AG04450 (cell line): ENCODE data around the gene PRKAR1B. TPM values are rescaled to one million over a fixed set of nuclear protein-coding genes. Genes with fewer than 3 reads are reported as not detected.

Experiments used
- CTCF ChIA-PET: fragments of 300-600, 350-600 bp; formaldehyde crosslinking; extraction: SDS; loops from one replicate; lab custom pipeline; 2022; ENCODE audit warnings: antibody characterized with exemption, inconsistent platforms; lab: Charles Lee
- POLR2A ChIA-PET: fragments of 350-600 bp; formaldehyde crosslinking; extraction: SDS; loops from one replicate; lab custom pipeline; 2021; ENCODE audit warnings: antibody characterized with exemption, inconsistent platforms; lab: Yijun Ruan, JAX
- DNase-seq: peaks from one replicate; pipeline ENCODE4 v3.0.0-alpha.2; 2011; ENCODE audit warnings: low read depth, low spot score
- H3K27ac ChIP-seq: one replicate; pipeline ENCODE4 v1.5.1; 2012; ENCODE audit warnings: low read depth, low read length, control low read depth
- H3K27me3 ChIP-seq: one replicate; pipeline ENCODE4 v1.6.0; 2012; ENCODE audit warnings: low read length; ENCODE audit not compliant: control insufficient read depth, insufficient read depth
- H3K4me3 ChIP-seq: 2 replicates; pipeline ENCODE4 v1.5.1; 2011; ENCODE audit warnings: mild to moderate bottlenecking, low read depth, low read length, control low read depth
- H3K9me3 ChIP-seq: 2 replicates; pipeline ENCODE4 v1.5.1; 2012; ENCODE audit warnings: low read length; ENCODE audit not compliant: control insufficient read depth, insufficient read depth
- polyA plus RNA-seq: library from polyadenylated mRNA; depleted of rRNA; stranded (reverse); fragments of >200 nt; gene quantifications from 2 replicates; pipeline ENCODE4 v1.2.3, GENCODE V29; 2011
- TF ChIP-seq, protein P1 (sequence below): IDR thresholded peaks from 2 replicates; pipeline ENCODE4 v1.5.1; 2011; ENCODE audit warnings: low read depth, low read length, control low read depth, inconsistent platforms

PRKAR1B gene
- polyA plus RNA-seq, 1 experiment: 16.1 TPM

DNA sequence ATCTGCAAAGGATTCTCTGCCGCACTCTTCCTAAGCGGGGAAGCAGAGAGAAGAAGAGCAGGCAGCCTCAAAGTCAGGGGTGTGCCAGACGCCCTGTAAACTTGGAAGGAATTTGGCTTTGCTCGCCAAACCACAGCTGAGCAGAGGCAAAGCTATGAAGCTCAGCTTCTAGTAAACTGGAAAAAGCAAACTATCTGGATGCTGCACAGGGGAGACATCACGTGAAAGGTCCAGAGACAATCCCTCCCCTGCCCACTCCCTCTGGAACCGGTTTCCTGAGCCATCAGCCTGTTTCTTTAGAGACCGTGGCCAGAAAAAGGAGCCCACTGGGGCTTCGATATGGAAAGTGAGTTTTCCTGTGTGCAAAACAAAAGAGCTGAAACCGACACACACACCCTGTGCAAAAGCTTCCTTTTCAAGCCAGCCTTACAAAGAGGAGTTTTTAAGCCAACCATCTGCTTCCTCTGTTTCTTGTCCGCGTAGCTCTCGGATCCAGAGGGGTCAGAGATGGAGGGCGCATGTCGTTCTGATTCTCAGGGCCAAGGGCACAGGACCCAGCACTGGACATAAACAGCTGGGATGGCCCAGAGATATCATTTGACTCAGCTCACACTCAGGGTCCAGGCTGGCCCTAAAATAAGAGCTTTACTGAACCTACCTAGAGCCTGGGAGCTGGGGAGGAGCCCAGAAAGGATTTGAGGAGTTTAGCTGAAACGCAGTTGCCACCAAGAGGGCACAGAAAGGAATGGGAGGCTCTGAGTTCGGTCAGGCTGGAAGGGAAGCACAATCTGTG, 58.7 kb downstream of the PRKAR1B start:
- Histone ChIP-seq H3K27ac (peak overlapping the region; percentile 59), H3K9me3 (peaks cover 6% of the 10 kb centered on the region), H3K27me3 (no peaks in the 10 kb centered on the region), H3K4me3 (peak overlapping the region; percentile 25)
- DNase-seq: peak; percentile 67
- ChIA-PET POLR2A (interaction anchor here (0.9 to 1.0 kb wide), 2 partner anchors 22 to 125 kb away, joined by 3 read pairs; no protein-coding TSS in a partner anchor), CTCF (interaction anchor here (1.0 kb wide), 1 partner anchor 347 kb away, joined by 3 read pairs; no protein-coding TSS in a partner anchor)
- TF ChIP-seq, protein P1, sequence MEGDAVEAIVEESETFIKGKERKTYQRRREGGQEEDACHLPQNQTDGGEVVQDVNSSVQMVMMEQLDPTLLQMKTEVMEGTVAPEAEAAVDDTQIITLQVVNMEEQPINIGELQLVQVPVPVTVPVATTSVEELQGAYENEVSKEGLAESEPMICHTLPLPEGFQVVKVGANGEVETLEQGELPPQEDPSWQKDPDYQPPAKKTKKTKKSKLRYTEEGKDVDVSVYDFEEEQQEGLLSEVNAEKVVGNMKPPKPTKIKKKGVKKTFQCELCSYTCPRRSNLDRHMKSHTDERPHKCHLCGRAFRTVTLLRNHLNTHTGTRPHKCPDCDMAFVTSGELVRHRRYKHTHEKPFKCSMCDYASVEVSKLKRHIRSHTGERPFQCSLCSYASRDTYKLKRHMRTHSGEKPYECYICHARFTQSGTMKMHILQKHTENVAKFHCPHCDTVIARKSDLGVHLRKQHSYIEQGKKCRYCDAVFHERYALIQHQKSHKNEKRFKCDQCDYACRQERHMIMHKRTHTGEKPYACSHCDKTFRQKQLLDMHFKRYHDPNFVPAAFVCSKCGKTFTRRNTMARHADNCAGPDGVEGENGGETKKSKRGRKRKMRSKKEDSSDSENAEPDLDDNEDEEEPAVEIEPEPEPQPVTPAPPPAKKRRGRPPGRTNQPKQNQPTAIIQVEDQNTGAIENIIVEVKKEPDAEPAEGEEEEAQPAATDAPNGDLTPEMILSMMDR: no peak

DNA sequence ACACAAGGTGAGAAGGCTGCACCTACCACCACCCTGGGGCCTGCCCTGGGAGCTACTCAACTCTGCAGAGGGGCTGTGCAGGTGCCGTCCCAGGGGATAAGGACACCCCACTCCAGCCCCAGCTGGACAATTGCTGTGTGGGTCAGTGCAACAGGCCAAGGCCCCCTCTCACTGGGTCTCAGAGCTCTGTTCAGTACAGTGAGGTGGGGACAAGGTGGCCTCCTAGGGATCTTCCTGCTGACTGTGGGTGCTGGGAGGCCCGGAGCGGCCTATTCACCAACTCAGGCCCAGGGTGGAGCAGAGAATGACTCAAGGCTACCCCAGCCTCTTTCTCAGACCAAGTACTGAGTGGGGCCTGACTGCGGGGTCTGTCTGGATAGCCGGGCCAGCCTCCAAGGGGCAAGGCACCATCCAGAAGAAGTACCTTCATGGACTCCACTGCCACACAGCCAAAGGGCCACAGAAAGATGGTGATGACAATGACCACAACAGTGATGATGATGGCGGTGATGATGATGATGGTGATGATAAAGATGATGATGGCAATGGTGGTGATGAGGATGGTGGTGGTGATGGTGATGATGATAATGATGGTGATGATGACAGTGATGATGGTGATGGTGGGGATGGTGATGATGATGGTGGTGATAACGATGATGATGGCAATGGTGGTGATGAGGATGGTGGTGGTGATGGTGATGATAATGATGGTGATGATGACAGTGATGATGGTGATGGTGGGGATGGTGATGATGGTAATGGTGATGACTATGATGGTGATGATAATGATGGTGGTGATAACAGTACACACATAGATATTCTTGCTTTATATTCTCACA, 60.4 kb downstream of the PRKAR1B start:
- ChIA-PET POLR2A (no interaction called here), CTCF (interaction anchor here (0.6 to 1.1 kb wide), 3 partner anchors 56 to 345 kb away, joined by 3 read pairs; no protein-coding TSS in a partner anchor)
- Histone ChIP-seq H3K9me3 (peaks cover 6% of the 10 kb centered on the region), H3K27ac (no peak overlapping the region), H3K27me3 (no peaks in the 10 kb centered on the region), H3K4me3 (no peak overlapping the region)
- TF ChIP-seq, protein P1: no peak
- DNase-seq: no peak

DNA sequence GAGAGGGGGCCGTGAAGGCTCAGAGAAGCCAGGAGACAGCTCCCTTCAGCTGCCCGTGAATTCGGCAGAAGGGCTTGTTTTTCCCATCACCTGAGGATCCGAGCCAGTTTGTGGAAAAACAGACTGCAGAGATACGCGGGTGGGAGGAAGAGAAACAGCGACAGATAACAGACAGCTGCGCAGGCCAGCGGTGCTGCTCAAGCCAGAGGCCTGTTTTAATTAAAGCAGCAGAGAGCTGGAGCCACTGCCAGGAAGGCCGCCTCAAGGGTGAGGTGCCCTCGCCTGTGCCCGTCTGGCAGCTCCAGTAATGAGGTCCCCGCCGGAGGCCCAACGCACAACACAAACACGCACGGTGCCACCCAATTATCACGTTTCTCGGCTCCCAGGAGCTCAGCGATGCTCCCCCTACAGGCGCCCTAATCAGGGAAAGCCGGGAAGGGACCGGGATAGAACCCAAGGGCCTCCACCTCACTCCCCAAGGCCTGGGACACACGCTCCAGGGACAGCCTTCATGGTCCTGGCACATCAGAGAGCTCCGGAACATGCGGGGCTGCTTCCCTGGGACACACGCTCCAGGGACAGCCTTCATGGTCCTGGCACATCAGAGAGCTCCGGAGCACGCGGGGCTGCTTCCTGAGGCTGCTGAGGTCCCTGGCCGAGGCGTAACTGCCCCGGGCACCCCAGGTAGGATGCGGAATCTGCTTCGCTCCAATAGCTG, 61.2 kb downstream of the PRKAR1B start:
- Histone ChIP-seq H3K27me3 (no peaks in the 10 kb centered on the region), H3K4me3 (no peak overlapping the region), H3K9me3 (peaks cover 6% of the 10 kb centered on the region), H3K27ac (peak overlapping the region; percentile 77)
- DNase-seq: no peak
- CTCF ChIA-PET: interaction anchor here (0.6 to 1.1 kb wide), 6 partner anchors 8 to 344 kb away, joined by 3 to 4 read pairs (median 3); no protein-coding TSS in a partner anchor
- TF ChIP-seq, protein P1: peak; percentile 41
- POLR2A ChIA-PET: interaction anchor here (0.6 kb wide), 1 partner anchor 25 kb away, joined by 3 read pairs; no protein-coding TSS in a partner anchor

DNA sequence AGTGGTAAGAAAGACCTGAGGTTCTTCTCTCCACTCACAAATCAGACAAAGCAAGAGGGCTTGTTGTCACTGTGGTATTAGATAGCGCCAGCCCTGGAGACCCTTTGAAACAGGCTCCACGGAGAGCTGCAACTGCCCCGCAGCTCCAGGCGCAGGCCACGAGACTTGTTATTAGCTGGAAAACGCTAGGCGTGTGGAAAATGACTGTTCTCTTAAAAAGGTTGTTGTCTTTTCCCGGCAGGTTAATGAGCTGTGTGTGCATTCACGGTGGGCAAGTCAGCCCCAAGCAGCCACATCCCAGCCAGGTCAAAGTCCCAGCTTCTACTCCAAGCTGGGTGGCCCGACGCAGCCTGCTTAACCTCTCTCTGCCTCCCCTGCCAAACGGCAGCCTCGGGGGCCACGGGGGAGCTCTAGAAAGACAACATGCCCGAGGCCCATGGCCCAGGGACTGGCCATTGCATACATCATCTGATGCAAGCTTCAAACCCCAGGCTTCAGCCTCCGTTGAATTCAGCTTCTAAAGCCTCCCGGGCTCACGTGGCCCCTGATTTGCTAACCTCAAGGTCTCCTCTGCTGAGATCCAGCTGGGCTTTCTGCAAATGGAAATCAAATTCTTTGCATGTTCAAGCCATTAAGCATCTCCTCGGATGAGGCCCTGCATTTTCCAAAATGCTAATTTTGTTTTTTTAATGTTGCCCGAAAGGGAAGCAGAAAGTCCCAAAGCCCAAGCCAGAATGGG, 61.9 kb downstream of the PRKAR1B start:
- Histone ChIP-seq H3K27me3 (no peaks in the 10 kb centered on the region), H3K9me3 (peaks cover 6% of the 10 kb centered on the region), H3K4me3 (no peak overlapping the region), H3K27ac (peak overlapping the region; percentile 82)
- DNase-seq: peak; percentile 62
- ChIA-PET CTCF (interaction anchor here (0.6 to 1.1 kb wide), 5 partner anchors 7 to 343 kb away, joined by 3 to 4 read pairs (median 3); no protein-coding TSS in a partner anchor), POLR2A (interaction anchor here (0.6 to 1.0 kb wide), 2 partner anchors 25 to 473 kb away, joined by 3 read pairs; no protein-coding TSS in a partner anchor)
- TF ChIP-seq, protein P1: no peak
